Panc1 (cell line): ENCODE measurements around the gene KIRREL3. TPM values are rescaled to one million over a fixed set of nuclear protein-coding genes. Genes with fewer than 3 reads are reported as not detected.

Source experiments
- ATAC-seq: fragments of 200-7000 bp; cut with Tn5 transposase; 2 replicates; pipeline ENCODE4 v1.9.1; 2020; ENCODE audit warnings: mild to moderate bottlenecking, moderate library complexity
- BruUV-seq: library from RNA; stranded (reverse); fragments of 400-500 nt; replicated peaks from 2 replicates; lab custom pipeline; 2021; lab: Mats Ljungman, UMichigan
- CTCF ChIA-PET: fragments of 300-600 bp; sonication (Branson Sonifier 250); formaldehyde crosslinking; loops from one replicate; lab custom pipeline; 2022; ENCODE audit warnings: antibody characterized with exemption; lab: Charles Lee
- POLR2A ChIA-PET: fragments of 300-600 bp; sonication (Branson Sonifier 250); formaldehyde crosslinking; loops from one replicate; lab custom pipeline; 2022; ENCODE audit warnings: antibody characterized with exemption; lab: Charles Lee
- DNase-seq: peaks from one replicate; pipeline ENCODE4 v3.0.0-alpha.2; 2010; ENCODE audit warnings: low read depth, low spot score
- H3K27ac ChIP-seq: 2 replicates; pipeline ENCODE4 v1.5.1; 2011; ENCODE audit warnings: mild to moderate bottlenecking, low read length, inconsistent platforms
- H3K27me3 ChIP-seq: fragments of 200-500 bp; sonication (Bioruptor generic); 2 replicates; pipeline ENCODE4 v1.6.0; 2014; ENCODE audit warnings: low read length, inconsistent platforms; ENCODE audit not compliant: control insufficient read depth, insufficient read depth
- H3K36me3 ChIP-seq: fragments of 200-500 bp; sonication (Bioruptor generic); 2 replicates; pipeline ENCODE4 v1.5.1; 2014; ENCODE audit warnings: inconsistent platforms, mild to moderate bottlenecking, low read length, moderate library complexity; ENCODE audit not compliant: control insufficient read depth, insufficient read depth
- H3K4me1 ChIP-seq: 2 replicates; pipeline ENCODE4 v1.5.1; 2011; ENCODE audit warnings: inconsistent platforms, mild to moderate bottlenecking, low read length, moderate library complexity; ENCODE audit not compliant: control insufficient read depth, insufficient read depth
- H3K4me3 ChIP-seq, 2 experiments: 2 replicates each; pipeline ENCODE4 v1.5.1; 2011 to 2012; ENCODE audit warnings: low read depth in 2 of 2, low read length in 2 of 2, mild to moderate bottlenecking in 2 of 2, inconsistent platforms in 1 of 2, moderate library complexity in 1 of 2
- H3K9me3 ChIP-seq: fragments of 200-500 bp; sonication (Bioruptor generic); 2 replicates; pipeline ENCODE4 v1.5.1; 2014; ENCODE audit warnings: low read depth, mild to moderate bottlenecking, inconsistent platforms, low read length, moderate library complexity; ENCODE audit not compliant: control insufficient read depth, insufficient read depth
- CTCF ChIP-seq: fragments of 450-650 bp; IDR thresholded peaks from 2 replicates; pipeline ENCODE4 v1.5.1; 2017; ENCODE audit warnings: mild to moderate bottlenecking
- POLR2AphosphoS5 ChIP-seq: IDR thresholded peaks from 2 replicates; pipeline ENCODE4 v1.6.1; 2012; ENCODE audit warnings: mild to moderate bottlenecking, low read depth, low read length, moderate library complexity
- REST ChIP-seq, 2 experiments: IDR thresholded peaks; 2 replicates each; pipeline ENCODE4 v1.6.1; 2011 to 2012; ENCODE audit warnings: low read depth in 2 of 2, control low read depth in 1 of 2, low read length in 1 of 2, mild to moderate bottlenecking in 1 of 2, moderate library complexity in 1 of 2; ENCODE audit not compliant: insufficient read depth in 1 of 2
- SIN3A ChIP-seq: IDR thresholded peaks from 2 replicates; pipeline ENCODE4 v1.6.1; 2012; ENCODE audit warnings: low read depth, mild to moderate bottlenecking, low read length, moderate library complexity, borderline replicate concordance; ENCODE audit not compliant: insufficient read depth
- TCF7L2 ChIP-seq: IDR thresholded peaks from 2 replicates; pipeline ENCODE4 v1.6.1; 2011; ENCODE audit warnings: mild to moderate bottlenecking, low read depth, low read length, inconsistent platforms
- in situ Hi-C: cut with HindIII; loops from 2 replicates; pipeline ENCODE4 v1.10.0; 2016; ENCODE audit warnings: low sequenced_read_pairs, low pct_unique_long_range_greater_than_20kb
- intact Hi-C: fragments of 100-400 bp; cut with micrococcal nuclease; formaldehyde crosslinking; loops from one replicate; pipeline ENCODE4 v1.10.0; 2022; ENCODE audit not compliant: unreplicated experiment
- total RNA-seq: library from RNA; stranded (reverse); gene quantifications from one replicate; pipeline ENCODE4 v1.2.1, GENCODE V29; 2021; ENCODE audit not compliant: unreplicated experiment

Gene KIRREL3
- total RNA-seq, 1 experiment from 2014 or later = 0.36 TPM

DNA sequence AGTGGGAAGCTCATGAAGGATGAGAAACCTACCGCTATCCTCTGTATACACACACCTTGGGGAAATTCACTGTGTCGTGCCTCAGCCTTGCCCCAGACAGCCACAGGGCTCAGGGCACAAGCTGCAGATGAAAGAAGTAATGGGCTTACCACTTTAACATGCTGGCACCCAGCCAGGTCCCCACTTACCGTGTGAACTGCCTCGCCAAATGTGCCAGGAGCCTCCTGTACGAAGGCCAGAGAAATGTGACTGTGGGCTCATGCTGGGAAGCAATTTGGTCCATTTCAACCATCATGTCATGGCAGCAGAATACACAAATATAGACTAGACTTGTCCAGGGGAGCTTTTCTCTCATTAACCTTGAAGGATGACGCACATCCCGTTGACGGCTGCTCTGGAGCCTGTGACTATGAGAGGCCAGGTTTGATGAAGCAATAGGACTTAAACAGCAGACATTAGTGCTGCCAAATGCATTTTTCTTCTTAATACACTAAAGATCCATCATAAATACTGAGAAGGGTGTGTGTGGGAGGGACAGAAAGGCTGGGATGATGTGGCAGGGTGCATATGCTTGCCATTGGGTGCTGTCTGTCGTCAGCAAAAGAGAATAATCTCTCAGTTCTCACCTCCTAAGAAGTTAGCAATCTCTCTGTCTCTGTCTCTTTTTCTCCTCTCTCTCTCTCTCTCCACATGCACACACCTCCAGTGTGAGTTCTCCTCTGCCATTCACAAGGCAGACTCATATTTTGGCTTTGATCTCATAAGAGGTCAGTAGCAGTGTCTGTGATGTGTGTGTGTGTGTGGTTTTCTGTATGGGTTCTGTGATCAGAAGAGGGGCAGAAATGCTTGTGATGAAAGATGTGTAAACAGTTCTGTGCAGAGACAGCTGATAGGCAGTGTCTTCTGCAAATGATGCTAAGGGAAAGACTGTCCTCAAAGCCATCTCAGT is 142.4 kb downstream of the KIRREL3 start:
- BruUV-seq = no TSS peak
- ChIA-PET CTCF (no interaction called here), POLR2A (no interaction called here)
- H3K9me3 ChIP-seq = no peaks in the 10 kb centered on the region
- ATAC-seq (no peak), DNase-seq (no peak)
- TF ChIP-seq REST (IDR thresholded peaks at IDR 0.05; ENCODE audit: insufficient read depth in 1 of 2, low read depth in 2 of 2, low read length in 1 of 2) (no peak), SIN3A (no peak), CTCF (no peak), TCF7L2 (no peak), POLR2AphosphoS5 (no peak)
- H3K27ac ChIP-seq = no peak overlapping the region
- H3K4me1 ChIP-seq = no peaks in the 10 kb centered on the region
- H3K4me3 ChIP-seq = no peak overlapping the region
- no peaks in the 10 kb centered on the region for H3K36me3 ChIP-seq
- intact Hi-C loops (no loop called here), in situ Hi-C loops (no loop called here)
- H3K27me3 ChIP-seq = 0 out of 2 replicates have a peak, but pooled peaks cover 2% of the 10 kb centered on the region

DNA sequence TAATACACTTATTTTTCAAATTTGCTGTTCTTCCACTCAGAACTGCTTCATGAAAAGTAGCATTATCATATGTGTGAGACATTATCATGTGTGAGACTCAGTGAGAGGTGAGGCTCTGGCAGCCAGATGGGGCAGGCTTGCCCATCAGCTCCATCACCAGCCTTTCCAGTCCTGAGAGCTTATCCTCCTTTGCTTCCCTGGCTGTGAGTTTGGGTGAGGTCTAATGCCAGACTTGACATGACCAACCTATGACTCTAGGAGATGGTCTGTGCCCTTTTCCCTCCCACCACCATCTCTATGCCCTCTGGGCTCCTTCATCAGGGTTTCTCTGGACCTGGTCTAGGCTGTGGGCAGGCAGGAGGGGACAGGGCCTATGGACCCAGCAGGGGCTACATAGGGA is 145.0 kb downstream of the KIRREL3 start:
- no peak for ATAC-seq
- POLR2A ChIA-PET = no interaction called here
- no TSS peak for BruUV-seq
- no peaks in the 10 kb centered on the region for H3K9me3 ChIP-seq
- no peaks in the 10 kb centered on the region for H3K36me3 ChIP-seq
- no peak for DNase-seq
- no peaks in the 10 kb centered on the region for H3K27me3 ChIP-seq
- in situ Hi-C loops (no loop called here), intact Hi-C loops (no loop called here)
- no peak overlapping the region for H3K4me3 ChIP-seq
- TF ChIP-seq SIN3A (no peak), REST (IDR thresholded peaks at IDR 0.05; ENCODE audit: insufficient read depth in 1 of 2, low read depth in 2 of 2, low read length in 1 of 2) (no peak), POLR2AphosphoS5 (no peak), TCF7L2 (no peak), CTCF (no peak)
- H3K4me1 ChIP-seq = no peaks in the 10 kb centered on the region
- CTCF ChIA-PET = no interaction called here
- H3K27ac ChIP-seq = no peak overlapping the region
